Neural progenitor cell (in vitro differentiated cells): ENCODE measurements around the gene CD1D.

Experiments
- EZH2 ChIP-seq: fragments of 200-600 bp; sonication (generic); IDR thresholded peaks from 2 replicates; pipeline ENCODE4 v1.6.1; 2017; ENCODE audit warnings: antibody characterized with exemption, mild to moderate bottlenecking, moderate library complexity
- TF ChIP-seq, protein P1 (sequence below): fragments of 200-600 bp; sonication (generic); IDR thresholded peaks from 2 replicates; pipeline ENCODE4 v1.5.1; 2017; ENCODE audit warnings: antibody characterized with exemption, mild to moderate bottlenecking

GRCh38 chr1:158147869-158148268, 32.8 kb upstream of the CD1D start:
- TF ChIP-seq, protein P1, sequence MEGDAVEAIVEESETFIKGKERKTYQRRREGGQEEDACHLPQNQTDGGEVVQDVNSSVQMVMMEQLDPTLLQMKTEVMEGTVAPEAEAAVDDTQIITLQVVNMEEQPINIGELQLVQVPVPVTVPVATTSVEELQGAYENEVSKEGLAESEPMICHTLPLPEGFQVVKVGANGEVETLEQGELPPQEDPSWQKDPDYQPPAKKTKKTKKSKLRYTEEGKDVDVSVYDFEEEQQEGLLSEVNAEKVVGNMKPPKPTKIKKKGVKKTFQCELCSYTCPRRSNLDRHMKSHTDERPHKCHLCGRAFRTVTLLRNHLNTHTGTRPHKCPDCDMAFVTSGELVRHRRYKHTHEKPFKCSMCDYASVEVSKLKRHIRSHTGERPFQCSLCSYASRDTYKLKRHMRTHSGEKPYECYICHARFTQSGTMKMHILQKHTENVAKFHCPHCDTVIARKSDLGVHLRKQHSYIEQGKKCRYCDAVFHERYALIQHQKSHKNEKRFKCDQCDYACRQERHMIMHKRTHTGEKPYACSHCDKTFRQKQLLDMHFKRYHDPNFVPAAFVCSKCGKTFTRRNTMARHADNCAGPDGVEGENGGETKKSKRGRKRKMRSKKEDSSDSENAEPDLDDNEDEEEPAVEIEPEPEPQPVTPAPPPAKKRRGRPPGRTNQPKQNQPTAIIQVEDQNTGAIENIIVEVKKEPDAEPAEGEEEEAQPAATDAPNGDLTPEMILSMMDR = no peak
- no peak for TF ChIP-seq EZH2
